SH-SY5Y (cell line): ENCODE results near the gene SLC27A3.

Experiments used
- GATA2 ChIP-seq: IDR thresholded peaks from 2 replicates; pipeline ENCODE4 v1.6.1; 2011; ENCODE audit warnings: mild to moderate bottlenecking, low read depth, low read length
- GATA3 ChIP-seq: IDR thresholded peaks from 2 replicates; pipeline ENCODE4 v1.6.1; 2011; ENCODE audit warnings: low read depth, mild to moderate bottlenecking, low read length, moderate library complexity

DNA sequence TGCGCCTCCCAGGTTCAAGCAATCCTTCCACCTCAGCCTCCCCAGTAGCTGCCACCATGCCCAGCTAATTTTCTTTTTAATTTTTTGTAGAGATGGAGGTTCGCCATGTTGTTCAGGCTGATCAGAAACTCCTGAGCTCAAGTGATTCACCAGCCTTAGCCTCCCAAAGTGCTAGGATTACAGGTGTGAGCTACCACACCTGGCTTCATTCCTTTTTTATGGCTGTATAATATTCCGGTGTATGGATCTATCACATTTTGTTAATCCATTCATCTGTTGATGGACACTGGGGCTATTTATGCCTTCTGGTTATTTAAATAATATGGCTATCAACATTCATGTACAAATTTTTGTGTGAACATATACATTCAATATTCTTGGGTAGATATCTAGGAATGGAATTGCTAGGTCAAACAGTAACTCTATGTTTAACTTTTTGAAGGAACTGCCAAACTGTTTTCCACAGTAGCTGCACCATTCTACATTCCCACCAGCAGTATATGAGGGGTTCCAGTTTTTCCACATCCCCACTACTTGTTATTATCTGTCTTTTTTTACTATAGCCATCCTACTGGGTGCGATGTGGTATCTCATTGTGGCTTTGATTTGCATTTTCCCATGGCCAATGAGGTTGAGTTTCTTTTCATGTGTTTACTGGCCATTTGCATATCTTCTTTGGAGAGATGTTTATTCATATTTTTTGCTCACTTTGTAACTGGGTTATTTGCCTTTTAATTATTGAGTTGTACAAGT lies 11.0 kb downstream of the SLC27A3 start:
- no peak for TF ChIP-seq GATA2
- no peak for TF ChIP-seq GATA3
